ENCODE measurements around the gene OTX1.
"Not testable (repeated sequence)": the region's sequence is repeated elsewhere in the genome, so short reads cannot be mapped to it uniquely, and the experiment has no call there.

The OTX1 gene

DNA sequence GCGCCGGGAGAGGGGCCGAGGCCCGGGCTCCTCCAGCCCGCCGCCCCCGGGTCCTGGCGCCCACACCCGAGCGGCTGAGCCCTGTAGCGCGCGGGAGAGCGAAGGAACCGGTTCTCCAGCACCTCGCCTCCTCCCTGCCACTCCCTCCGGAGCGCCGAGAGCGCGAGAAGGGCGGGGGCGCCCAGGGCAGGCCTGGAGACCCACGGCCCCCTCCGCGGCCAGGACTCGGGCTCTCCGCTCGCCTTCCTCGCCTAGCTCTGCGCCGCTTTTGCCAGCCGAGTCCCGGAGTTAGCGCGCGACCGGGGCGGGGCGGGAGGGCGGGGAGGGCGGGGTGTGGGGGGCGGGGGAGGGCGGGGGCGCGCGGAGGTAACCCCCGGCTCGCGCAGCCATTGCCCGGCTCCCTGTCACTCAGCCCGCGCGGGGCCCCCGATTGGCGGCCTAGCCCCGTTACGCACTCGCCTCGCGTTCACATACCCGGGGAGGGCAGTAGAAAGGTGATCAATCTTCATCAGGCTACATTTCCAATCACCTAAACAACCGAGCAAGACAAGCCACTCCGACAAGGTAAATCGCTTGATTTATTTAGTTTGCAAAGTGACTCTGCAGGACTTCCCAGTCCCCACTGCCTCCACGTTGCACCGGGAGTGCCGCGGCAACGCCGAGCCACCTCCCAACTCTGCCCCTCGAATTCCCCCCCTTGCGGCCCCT is at the start of gene OTX1:
OTX1 (plus strand) TSS at position 497 of the 708 bp plus-strand sequence. CDS start 2,161 bp downstream, outside the sequence.
- DNase-seq = peak; percentile 89

DNA sequence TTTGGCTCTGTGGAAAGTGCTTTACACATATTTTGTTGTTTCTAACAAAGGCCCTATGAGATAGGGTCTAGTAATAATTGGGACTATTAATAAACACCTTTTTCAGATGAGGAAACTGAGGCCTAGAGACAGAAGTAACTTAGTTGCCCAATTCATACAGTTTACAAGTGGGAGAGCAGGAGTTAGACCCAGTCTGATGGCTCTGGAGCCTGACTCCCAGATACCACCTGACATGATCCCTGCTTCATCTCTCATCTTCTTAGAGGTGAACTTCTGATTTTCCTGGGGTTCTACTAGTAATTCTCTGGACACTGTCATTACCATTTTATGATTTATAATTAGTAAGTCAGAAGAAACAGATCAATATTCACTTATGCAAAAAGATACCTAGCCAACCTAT is 49.1 kb upstream of the OTX1 start:
- no peak for DNase-seq

DNA sequence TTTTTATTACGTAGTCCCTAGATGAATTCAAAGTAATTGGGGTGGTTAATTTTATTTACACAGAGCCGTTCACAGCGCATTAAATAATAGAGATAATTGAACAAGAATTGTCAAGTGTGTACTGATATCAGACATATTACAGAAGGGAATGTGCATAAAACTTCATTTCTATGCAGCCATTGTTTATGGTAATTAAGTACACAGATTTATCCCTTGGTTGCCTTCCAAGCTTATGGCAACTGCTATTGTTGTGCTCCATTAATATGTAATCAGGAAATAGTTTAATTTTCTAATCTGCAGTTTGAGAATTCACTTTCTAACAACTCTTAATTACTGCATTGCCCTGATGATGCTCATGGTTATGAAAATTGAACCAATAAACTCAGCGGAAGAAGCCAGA is 47.3 kb upstream of the OTX1 start:
- no peak for DNase-seq

DNA sequence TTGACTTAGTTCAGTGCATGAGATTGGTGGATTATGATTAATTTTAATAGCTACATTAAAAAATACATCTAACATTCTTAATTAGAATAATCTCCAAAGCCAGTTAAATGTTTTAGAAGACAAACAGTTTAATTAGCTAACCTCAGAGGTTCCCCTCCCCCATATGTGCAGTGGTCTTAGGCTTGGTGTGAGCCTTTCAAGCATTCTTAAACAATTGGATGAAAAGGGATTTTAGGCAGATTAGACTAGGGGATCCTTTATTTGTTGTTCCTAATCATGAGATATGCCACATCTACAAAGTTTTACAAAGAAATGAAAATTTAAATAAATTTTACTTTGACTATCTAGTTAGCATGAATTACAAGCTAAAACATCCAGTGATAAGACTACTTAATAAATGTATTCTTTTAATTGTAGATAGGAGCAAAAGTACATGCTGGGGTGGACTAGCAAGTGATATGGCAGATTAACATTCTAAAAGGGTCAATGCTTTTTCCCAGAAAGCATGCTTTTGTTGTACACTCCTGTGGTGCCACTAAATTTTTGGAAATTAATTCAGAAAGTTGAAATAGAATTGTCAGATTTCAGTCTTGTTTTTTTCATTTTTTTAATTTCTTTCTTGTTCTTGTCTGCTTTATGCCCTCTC is 42.7 kb upstream of the OTX1 start:
- no peak for DNase-seq

- DNase-seq = no peak
Measured at GRCh38 chr2:63008838-63009237, 41.8 kb upstream of the OTX1 start.

DNA sequence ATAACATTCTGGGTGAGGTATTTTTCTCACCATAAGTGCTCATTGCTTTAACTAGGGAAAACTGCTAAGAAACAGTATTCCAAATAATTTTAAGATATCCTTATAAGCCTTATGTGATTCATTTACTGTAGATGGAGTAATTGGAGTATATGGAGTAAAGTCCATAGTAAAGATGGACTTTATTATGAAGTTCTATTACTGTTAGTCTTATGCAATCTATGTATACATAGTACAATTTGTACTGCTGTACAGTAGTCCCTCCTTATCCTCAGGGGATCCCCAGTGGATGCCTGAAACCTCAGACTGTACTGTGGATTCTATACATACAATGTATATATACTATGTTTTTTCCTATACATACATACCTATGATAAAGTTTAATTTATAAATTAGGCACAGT is 41.1 kb upstream of the OTX1 start:
- no peak for DNase-seq

DNA sequence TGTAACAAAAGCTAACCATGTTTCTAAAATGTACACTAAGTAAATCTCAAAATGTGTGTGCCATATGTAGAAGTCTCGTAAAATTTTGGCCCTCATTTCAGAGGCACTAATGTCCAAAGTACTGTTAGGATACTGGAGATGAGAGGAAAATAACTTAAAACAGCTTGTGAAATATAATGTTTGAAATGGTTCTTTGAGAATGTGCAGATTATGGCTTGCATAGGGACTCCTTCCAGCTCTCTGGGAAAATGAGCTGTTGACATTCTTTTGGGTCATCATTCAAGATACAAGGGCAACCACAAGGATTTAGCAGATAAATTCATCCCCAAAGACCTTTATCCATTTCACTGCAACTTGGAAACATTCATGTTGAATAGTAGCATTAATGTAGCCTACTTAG is 38.1 kb upstream of the OTX1 start:
- no peak for DNase-seq

GRCh38 chr2:63013438-63013837 is 37.2 kb upstream of the OTX1 start:
- DNase-seq = no peak

DNA sequence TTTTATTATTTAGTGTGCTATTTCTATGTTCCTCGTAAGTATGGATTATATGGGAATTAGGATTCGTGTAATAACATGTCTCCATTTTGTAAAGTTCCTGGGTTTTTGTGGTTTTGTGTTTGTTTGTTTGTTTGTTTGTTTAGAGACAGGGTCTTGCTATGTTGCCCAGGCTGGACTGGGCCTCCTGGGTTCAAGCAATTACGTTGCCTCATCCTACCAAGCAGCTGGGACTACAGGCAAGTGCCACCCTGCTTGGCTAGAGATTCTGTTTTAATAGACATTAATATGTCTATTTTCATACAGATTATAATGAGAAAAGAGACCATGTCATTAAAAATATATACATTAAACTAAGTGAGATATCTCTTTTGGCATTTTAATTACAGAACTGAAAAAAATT is 35.2 kb upstream of the OTX1 start:
- no peak for DNase-seq

- no peak for DNase-seq
Measured at GRCh38 chr2:63018439-63018838, 32.2 kb upstream of the OTX1 start.

DNA sequence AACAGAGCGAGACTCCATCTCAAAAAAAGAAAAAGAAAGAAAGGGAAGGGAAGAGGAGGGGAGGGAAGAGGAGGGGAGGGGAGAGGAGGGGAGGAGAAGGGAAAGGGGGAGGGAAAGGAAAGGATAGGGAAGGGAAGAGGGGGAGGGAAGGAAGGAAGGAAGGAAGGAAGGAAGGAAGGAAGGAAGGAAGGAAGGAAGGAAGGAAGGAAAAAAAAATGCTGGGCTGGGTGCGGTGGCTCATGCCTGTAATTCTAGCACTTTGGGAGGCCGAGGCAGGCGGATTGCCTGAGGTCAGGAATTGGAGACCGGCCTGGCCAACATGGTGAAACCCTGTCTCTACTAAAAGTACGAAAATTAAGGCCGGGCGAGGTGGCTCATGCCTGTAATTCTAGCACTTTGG is 30.9 kb upstream of the OTX1 start:
- DNase-seq = not testable (repeated sequence)

DNA sequence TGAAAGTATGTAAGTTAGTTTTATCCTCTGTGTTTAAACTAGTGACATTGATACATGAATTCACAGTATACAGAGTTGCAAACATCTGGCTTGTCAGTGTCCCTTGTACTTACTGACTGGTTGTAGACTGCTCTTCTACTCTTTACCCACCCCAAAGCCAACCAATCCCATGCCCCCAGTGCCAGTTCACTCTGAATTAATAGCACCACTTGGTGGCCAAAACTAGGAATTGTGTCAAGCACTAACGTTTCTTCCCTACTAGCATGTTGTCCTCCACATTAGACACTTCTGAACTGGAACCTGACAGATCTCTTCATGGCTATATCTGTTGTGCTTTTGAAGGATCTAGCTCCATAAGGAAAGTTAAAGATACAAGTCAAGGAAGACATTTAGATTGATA is 27.2 kb upstream of the OTX1 start:
- no peak for DNase-seq

DNA sequence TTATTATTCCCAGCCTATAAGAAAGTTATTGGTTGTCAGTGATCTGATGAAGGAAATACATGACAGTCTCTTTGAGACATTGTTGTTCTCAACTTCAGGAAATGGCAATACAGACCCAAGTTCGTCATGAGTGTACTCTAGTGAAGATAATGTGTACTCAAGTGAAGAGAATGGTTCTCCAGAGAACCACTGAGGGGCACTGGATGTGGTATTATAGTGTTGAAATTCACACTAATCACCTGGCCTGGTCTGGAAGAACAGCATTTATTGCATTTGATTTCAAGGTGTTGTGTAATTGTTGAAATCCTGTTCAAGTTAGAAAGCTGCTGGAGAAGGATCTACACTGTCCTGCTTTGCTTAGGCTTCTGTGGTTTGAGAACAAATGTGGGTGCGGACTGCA is 23.4 kb upstream of the OTX1 start:
- no peak for DNase-seq

GRCh38 chr2:63029058-63029457 is 21.6 kb upstream of the OTX1 start:
- no peak for DNase-seq

DNA sequence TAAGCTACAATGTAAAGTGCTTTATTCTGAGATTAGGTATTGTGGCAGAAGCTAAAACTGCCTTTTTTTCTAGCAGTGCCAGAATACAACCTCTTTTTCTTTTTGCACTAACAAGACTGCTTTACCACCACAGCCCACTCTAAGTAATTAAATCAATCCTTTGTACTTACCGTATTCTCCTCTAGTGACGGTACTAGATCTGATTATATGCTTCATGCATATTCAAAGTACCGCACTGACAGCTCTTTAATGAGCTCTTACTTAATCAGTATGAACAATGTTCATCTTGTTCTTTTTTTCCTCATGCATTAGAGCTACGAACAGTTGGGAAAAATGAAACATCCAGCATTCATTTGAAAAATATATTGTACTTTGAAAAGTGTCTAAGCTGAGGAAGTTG is 16.1 kb upstream of the OTX1 start:
- no peak for DNase-seq

DNA sequence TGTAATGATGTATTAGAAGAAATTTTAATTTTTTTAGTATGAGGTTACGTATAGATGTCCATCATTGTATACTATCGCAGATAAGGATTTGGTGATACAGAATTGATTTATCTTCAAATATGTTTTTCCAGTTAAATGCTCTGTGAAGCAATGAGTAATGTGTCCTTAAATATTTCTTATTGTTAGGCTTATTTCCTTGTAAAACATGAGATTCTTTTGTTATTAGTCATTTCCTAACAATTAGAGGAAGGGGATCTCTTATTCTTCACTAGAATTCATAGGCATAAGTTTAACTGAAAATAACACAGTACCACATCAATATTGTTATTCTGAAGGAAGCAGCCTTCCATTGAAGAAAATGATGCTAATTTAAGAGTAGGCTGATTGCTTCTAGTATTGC is 15.5 kb upstream of the OTX1 start:
- DNase-seq = no peak

GRCh38 chr2:63035660-63036059 is 15.0 kb upstream of the OTX1 start:
- no peak for DNase-seq

DNA sequence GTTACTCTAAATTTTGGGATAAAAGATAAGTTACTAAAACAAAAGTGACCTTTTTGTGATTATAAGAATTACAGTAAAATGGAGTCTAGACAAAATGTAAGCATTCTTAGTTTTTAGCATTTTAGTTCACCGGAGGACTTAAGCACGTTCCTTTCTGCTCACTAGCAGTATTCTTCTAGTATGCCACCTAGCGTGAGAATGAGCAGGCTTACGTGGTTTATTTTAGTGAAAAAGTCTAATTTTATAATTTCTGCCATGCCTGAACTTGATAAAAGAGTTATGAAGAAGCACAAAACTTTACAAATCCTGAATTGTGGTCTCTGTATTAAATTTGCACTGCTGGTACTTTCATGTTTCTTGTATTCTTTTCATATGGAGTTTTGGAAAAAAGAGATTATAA is 12.6 kb upstream of the OTX1 start:
- no peak for DNase-seq

GRCh38 chr2:63040586-63040985 is 10.0 kb upstream of the OTX1 start:
- no peak for DNase-seq

DNA sequence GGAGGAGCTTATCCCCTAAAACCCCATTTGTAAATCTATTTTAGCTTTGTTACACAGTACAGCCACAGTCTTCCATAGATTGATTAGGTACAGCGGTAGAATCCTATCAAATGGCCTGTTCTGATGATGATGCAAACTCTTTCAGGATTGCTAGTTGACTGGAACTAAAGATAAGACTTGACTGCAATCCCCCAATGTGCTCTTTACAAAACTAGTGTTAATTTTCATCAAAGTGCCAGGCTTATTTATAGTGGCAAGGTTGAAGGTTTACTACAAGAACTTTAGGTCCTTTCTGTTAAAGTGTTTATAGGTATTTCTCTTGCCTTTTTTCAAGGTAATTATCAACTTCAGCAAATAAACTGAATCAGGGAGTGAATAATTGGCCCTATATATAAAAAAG is 9.0 kb upstream of the OTX1 start:
- DNase-seq = no peak

DNA sequence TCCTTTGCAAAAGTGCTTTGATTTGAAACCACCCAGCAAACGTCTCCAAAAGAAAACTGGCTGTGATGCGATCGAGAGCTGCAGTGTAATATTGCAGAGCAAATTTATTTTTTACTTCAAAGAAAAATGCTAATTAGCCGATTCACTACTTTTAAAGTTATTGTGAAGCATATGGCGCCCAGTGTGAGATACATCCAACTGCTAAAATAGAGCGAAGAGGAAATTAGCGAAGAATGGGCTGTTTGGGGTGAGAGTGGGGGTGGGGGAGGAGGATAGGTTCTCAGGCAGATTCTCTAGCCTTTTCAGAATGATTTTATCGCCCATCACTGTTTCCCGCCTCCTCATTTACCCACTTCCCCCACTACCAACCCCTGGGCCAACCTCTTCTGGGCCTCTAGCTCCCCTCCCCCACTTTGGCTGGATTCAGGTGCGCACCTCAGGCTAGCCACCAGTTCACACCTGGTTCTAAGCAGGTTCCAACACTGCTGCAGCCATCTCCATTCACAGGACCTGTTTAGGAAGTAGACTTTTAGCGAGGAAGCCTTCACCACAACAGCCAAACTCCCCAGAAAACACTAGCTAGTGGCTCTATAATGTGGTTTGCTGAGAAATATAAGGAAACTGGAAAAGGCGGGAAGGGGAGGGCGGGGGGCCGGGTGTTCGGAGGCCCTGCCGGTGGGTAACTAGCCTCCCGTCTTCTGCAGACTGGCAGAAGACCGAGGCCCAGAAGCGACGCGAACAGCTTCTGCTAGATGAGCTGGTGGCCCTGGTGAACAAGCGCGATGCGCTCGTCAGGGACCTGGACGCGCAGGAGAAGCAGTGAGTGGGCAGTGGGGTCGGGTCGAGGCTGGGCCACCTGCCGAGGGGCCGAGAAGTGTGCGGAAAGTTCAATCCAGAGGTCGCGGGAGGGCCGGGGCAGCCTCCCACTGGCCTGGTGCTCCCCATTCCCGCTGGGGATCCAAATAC is 6.0 kb upstream of the OTX1 start:
- peak; percentile 64 for DNase-seq

DNA sequence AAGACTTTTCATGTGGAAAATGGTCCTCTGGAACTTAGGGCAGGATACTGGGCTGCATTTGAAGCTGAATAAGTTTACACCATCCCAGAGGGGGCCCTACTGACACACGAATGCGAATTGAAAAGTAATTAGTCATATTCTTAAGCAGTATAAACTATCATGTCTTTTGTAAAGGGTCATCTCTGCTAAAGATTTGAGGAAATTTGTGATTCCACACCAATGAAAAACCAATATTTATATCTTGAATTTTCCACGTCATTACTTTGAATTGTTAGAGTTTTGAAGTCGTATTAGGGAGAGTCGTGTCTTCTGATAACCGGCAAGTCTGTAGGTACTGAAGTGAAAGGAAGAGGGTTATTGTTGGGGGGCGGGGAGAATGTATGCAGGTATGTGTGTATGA is 4.1 kb upstream of the OTX1 start:
- no peak for DNase-seq

- DNase-seq = peak; percentile 81
Measured at GRCh38 chr2:63046961-63047320, 3.7 kb upstream of the OTX1 start.
